Measurements from ENCODE around the gene SAMD8.
"Not testable (repeated sequence)": the region's sequence is repeated elsewhere in the genome, so short reads cannot be mapped to it uniquely, and the experiment has no call there.

Gene SAMD8

GRCh38 chr10:75146780-75147179 is 35.3 kb downstream of the SAMD8 start:
- FAIRE-seq, result no peak

- FAIRE-seq, result no peak
Measured at GRCh38 chr10:75150656-75151055, 39.2 kb downstream of the SAMD8 start.

DNA sequence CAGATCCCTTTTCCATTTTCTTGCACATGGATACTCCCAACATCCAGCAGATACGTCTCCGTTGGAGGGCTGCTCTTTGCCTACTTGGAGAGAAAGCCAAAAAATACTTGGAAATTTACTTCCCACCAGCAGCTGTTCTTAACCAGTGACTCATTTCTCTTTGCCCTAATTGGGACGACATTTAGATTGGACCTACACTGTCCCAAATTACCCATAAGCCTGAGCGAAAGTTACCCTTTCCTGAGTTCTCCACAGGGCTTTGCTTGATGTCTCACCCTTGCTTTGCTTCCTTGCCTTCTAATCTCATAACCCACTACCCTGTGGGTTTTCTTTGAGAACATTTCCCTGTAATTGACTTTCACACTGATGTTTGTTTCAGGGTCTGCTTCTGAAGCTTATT is 48.1 kb downstream of the SAMD8 start:
- no peak for FAIRE-seq

DNA sequence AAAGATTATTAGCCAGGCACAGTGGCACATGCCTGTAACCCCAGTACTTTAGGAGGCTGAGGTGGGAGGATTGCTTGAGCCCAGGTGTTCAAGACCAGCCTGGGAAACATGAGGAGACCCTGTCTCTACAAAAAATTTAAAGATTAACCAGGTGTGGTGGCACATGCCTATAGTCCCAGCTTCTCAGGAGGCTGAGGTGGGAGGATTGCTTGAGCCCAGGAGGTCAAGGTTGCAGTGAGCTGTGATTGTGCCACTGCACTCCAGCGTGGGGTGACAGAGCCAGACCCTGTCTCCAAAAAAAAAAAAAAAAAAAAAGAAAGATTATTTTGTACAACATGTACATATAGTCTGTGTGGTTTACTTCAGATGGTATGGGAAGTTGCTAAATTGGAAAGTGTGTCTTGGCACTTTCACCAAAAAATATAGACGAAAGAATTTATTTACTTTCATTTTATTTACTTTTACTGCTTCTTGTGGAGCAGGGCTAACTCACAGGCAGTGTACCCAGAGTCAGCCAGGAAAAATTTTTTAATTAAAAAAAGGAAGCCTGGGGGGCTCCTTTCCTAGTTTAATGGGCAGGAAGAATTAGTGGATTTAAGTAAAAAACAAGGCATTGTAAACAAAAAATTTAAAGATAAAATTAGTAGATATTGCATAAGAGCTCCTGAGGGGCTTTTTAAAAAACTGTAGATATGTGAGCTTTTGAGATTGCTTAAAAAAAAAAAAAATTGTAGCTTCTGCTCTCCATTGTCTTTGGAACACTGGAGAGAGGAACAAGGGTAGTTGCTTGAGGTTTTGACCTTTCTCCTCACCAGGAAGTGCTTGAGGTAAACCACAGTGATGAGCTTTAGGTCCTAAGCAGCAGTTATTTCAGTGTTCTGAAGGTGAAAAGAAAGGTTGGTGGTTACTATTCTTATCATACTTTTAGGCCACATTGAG is 54.5 kb downstream of the SAMD8 start:
- FAIRE-seq, result no peak

DNA sequence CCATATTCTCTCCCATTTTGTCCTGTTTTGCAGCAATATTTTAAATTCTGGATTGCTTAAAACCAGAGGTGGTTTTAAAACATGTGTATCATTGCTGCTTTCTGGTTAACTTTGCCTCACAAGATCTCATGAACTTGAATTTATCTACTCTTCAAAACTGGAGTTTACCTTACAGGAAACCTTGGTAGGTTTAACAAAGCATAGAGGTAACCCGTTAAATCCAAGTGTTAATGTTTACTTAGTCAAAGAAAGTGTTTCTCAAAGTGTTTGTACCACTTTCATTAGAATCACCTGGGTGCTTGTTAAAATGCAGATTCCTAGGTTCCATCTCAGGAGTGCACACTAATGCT is 55.1 kb downstream of the SAMD8 start:
- FAIRE-seq, result no peak

DNA sequence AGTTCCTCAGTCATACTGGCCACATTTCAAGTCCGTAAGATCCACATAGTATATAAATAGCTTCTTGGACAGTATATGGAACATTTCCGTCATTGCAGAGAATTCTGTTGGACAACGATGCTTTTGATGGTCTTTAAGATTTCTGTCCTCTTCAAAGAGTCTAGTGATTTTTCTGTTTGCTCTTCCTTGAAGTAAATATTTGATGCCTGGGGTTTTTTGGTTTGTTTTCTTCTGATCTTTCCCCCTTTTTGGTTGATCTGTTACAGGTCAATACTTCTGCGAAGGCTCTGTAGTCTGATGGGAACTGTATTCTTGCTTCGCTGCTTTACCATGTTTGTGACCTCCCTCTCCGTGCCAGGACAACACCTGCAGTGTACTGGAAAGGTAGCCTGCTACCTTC is 56.8 kb downstream of the SAMD8 start:
- FAIRE-seq, result no peak

DNA sequence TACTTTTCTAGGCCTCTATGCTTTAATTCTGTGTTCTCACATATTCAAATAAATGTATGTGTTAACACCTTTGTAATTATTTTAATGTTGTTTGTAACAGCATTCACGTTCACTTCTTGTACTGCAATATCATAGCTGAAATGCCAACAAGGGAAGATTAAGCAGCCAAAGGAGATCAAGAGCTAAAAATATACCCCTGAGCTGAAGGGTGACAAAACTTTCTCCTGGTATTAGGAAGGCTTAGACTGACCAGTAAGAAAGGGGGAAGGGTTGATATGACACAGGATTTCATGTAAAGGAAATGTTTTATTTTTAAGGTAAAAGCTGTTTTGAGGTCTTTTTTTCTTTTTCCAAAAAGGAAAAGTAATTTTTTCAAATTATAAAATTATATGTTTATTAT is 58.8 kb downstream of the SAMD8 start:
- no peak for FAIRE-seq

GRCh38 chr10:75175046-75175445 is 63.6 kb downstream of the SAMD8 start:
- no peak for FAIRE-seq

DNA sequence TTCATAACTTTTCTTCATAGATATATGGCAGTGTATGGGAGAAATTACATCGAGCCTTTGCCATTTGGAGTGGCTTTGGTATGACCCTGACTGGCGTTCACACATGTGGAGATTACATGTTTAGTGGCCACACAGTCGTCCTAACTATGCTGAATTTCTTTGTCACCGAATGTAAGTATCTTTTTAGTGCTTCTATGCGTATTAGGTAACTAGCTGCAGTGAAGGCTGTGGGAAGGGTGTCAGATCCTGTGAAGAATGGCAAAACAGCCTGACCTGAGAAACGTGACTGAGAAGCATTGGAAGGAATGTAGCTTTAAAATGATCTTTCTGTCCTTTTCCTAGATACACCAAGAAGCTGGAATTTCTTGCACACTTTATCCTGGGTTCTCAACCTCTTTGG is 64.6 kb downstream of the SAMD8 start:
- FAIRE-seq, result no peak

DNA sequence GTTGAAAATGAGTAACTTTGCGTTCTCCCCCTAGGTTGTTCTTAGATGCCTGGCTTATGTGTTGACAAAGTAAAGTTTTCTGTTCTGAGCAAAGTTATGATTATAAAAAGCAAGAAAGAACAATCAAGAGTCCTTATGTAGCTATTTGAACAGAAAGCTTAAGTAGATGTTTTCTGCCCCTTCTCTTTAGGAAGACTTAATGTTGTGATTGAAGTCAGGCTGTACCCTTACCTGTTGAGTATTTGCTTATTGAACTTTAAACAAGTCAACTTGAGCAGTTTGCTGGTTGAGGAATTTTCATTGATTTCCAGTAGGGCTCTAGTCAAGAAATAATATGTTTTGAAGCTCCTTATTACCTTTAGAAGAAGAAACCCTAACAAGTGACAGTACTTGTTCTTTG is 65.3 kb downstream of the SAMD8 start:
- FAIRE-seq, result no peak

- no peak for FAIRE-seq
Measured at GRCh38 chr10:75179657-75180177, 68.3 kb downstream of the SAMD8 start.

DNA sequence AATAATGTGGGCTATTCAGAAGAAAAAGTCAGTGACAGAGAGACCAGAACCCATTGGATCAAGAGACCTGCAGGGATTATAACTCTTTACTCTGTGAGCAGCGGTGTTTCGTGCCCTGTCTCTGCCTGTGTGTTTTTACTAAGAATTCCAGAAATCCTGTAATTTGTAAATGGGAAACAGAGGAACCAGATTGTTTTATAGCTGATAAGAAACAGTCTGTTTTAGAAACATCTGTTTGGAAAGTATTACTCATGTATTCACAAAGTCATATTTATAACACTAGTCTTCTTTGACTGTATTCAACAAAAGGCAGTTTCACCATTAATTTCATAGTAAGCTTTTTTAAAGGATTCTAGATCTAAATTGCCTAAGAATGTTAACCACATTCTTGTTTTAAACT is 69.1 kb downstream of the SAMD8 start:
- FAIRE-seq, result no peak

GRCh38 chr10:75181073-75181472 is 69.6 kb downstream of the SAMD8 start:
- FAIRE-seq, result no peak

- no peak for FAIRE-seq
Measured at GRCh38 chr10:75186310-75186709, 74.9 kb downstream of the SAMD8 start.

DNA sequence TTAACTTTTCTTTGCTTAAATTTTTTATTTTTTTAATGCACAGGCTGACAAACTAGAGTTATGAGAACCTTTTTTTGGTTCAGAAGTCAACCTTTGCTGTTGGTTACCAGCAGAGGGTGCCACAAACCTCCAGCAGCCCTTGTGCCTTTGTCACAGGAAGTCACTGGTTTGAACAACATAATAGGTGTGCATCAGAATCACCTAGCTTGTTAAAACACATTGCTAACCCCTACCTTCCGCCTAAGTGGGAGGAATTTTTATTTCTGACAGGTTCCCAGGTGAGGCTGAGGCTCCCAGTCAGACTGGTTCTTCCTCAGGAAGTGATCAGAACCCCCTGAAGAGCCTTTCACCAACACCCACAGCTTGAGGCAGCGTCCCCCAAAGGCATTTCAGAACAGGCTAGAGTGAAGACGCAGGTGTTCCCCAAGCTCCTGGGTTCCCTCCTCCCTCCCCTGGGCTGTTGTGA is 76.5 kb downstream of the SAMD8 start:
- no peak for FAIRE-seq

GRCh38 chr10:75188522-75188921 is 77.1 kb downstream of the SAMD8 start:
- not testable (repeated sequence) for FAIRE-seq

- FAIRE-seq, result no peak
Measured at GRCh38 chr10:75189266-75190096, 78.0 kb downstream of the SAMD8 start.

DNA sequence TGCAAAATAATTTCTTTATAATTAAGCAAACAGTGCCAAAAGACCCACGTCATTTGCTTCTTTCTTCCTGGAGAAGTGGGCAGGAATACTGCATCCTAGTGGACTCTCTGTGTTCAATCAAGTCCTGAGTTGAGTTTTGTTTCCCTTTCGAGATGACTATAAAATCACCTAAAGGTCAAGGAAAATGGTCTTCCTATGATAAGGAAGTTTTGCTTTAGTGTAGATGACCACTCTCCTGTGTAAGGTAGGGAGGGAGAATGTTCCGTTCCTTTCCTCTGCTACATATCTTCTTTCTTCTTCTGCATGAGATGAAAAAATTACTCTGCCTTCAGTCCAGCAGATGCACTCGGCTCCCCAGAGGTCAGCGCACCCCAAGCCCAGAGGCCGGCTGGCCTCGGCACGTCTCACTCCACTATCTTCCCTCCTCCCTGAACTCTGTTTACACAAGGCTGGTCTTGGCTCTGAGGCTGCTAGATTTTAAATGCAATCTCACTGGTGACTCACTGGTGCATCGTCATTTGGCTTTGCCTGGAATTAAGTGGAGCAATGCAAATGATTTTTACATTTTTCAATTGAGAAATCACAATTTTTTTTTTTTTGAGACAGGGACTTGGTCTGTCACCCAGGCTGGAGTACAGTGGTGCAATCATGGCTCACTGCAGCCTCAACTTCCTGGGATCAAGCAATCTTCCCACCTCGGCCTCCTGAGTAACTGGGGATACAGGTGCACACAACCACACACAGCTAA is 80.5 kb downstream of the SAMD8 start:
- no peak for FAIRE-seq

DNA sequence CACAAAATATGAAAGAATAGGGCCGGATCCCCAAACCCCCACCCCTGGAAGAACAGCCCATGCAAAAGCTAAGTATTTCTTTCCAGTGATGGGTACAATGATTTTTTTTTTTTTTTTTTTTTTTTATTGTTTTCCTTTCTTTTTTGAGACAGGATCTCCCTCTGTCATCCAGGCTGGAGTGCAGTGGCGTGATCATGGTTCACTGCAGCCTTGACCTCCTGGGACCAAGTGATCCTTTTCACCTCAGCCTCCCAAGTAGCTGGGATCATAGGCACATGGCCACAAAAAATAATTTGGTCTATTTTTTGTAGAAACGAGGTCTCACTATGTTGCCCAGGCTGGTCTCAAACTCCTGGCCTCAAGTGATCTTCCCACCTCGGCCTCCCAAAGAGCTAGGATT is 83.2 kb downstream of the SAMD8 start:
- FAIRE-seq, result not testable (repeated sequence)

- FAIRE-seq, result no peak
Measured at GRCh38 chr10:75195035-75195763, 83.7 kb downstream of the SAMD8 start.

DNA sequence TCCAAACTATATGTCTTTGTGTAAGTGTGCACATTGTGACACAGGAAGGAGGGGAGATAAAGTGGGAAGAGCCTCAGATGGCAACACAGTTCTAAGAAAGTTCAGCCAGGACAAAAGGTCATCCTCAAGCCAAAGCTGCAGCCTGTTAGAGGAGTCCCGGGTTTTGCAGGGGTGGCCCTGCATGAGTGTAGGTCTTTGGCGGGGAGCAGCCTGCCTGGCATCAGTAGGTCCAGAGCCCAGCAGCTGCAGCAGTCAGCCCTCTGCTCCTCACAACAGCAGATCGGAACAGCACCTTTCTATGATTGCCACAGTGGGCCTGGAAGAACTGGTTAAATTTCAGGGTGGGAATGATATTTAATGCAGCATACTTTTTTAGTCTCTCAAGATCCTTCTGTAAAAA is 85.6 kb downstream of the SAMD8 start:
- no peak for FAIRE-seq

GRCh38 chr10:75197906-75198305 is 86.5 kb downstream of the SAMD8 start:
- no peak for FAIRE-seq
